Esophagus muscularis mucosa (tissue), 4 donors: ENCODE data around the gene KIR2DL3. TPM values are rescaled to one million over a fixed set of nuclear protein-coding genes. Genes with fewer than 3 reads are reported as not detected.
"Not testable (repeated sequence)": the region's sequence is repeated elsewhere in the genome, so short reads cannot be mapped to it uniquely, and the experiment has no call there.

Source experiments
- DNase-seq: peaks from one replicate; pipeline ENCODE4 v3.0.0-alpha.2; 2017; ENCODE audit errors: extremely low spot score
- H3K27ac ChIP-seq, 4 donors: fragments of 200-600 bp; sonication (generic); replicated peaks in 1 of 4; 1 replicate in 3 of 4; 2 replicates in 1 of 4; pipeline ENCODE4 v1.5.1; 2016 to 2019; ENCODE audit warnings: mild to moderate bottlenecking in 1 of 4
- H3K27me3 ChIP-seq, 4 donors: fragments of 200-600 bp; sonication (generic); one replicate each; pipeline versions ENCODE4 v1.5.1 to v1.6.0; 2016 to 2019
- H3K36me3 ChIP-seq, 4 donors: fragments of 200-600 bp; sonication (generic); one replicate each; pipeline ENCODE4 v1.5.1; 2016 to 2019
- H3K4me1 ChIP-seq, 4 donors: fragments of 200-600 bp; sonication (generic); one replicate each; pipeline ENCODE4 v1.5.1; 2016 to 2019
- H3K4me3 ChIP-seq, 4 donors: fragments of 200-600 bp; sonication (generic); 1 replicate in 2 of 4; 2 replicates in 2 of 4; pipeline ENCODE4 v1.5.1; 2016 to 2019; ENCODE audit warnings: mild to moderate bottlenecking in 4 of 4, moderate library complexity in 1 of 4
- H3K9me3 ChIP-seq, 4 donors: fragments of 200-600 bp; sonication (generic); 1 replicate in 3 of 4; 2 replicates in 1 of 4; pipeline ENCODE4 v1.5.1; 2016 to 2019
- EP300 ChIP-seq: sonication (generic); formaldehyde crosslinking; IDR thresholded peaks from one replicate; pipeline ENCODE4 v1.6.1; 2017; ENCODE audit warnings: antibody characterized with exemption
- POLR2A ChIP-seq: fragments of 450-650 bp; IDR thresholded peaks from one replicate; pipeline ENCODE4 v1.6.1; 2017; ENCODE audit warnings: antibody characterized with exemption, moderate library complexity, mild to moderate bottlenecking, low read depth
- POLR2AphosphoS5 ChIP-seq, 2 donors: sonication (generic); formaldehyde crosslinking; IDR thresholded peaks; one replicate each; pipeline ENCODE4 v1.6.1; 2017; ENCODE audit warnings: antibody characterized with exemption in 2 of 2
- WGBS: methylation state at CpG from one replicate; pipeline ENCODE4 v1.1.5; 2018; 5-methylcytosine and 5-hydroxymethylcytosine counted together
- intact Hi-C: fragments of 100-400 bp; cut with DNase I; formaldehyde crosslinking; loops from one replicate; pipeline ENCODE4 v1.15.1; 2023
- total RNA-seq, 4 donors: library from RNA; depleted of rRNA; stranded (reverse); fragments of >200 nt; gene quantifications; one replicate each; pipeline versions ENCODE4 v1.1.0 to v1.2.1, GENCODE V29; 2016
- TF ChIP-seq, protein P1 (sequence below), 3 experiments: fragments of 200-600 bp in 2 of 3; fragments of 450-650 bp in 1 of 3; sonication (generic) in 2 of 3; IDR thresholded peaks; one replicate each; pipeline ENCODE4 v1.5.1; 2017 to 2019; ENCODE audit warnings: antibody characterized with exemption in 3 of 3, mild to moderate bottlenecking in 2 of 3, moderate library complexity in 1 of 3

Gene KIR2DL3
- total RNA-seq: not detected

- H3K27ac ChIP-seq, H3K4me1 ChIP-seq, H3K4me3 ChIP-seq, DNase-seq, intact Hi-C loops, H3K9me3 ChIP-seq, H3K36me3 ChIP-seq: not testable (repeated sequence)
- 91% methylated on average over 16 of the region's 16 CpGs for whole genome bisulfite sequencing
- peaks cover 0 to 12% (median 0%) of the 10 kb centered on the region in 4 donors for H3K27me3 ChIP-seq
Measured at GRCh38 chr19:54738306-54738705, at the start of gene KIR2DL3. KIR2DL3 (plus strand) TSS chr19:54738513; CDS start chr19:54738546, 33 bp downstream.

DNA sequence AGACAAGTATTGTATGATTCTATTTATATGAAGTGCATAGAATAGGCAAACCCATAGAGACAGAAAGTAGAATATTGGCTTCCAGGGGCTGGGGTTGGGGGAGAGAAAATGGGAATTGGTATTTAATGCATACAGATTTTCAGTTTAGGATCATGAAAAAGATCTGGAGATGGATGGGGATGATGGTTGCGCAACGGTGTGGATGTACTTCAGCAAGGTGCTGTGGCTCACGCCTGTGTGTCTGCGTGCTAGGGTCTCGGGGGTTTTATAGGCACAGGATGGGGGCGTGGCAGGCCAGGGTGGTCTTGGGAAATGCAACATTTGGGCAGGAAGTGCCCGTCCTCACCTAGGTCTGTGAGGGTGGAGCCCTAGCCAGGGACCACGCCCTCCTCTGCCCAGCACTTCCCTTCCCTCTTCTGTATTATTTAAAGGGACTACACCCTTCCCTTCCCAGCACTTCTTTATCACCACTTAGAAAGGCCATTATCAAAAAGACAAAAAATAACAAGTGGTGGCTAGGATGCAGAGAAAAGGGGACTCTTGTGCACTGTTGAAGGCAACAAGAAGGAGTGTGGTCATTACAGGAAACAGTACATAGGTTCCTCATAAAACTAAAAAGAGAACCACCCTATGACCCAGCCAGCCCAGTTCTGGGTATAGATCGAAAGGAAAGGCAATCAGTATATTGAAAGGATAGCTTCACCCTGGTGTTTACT is 46.6 kb upstream of the KIR2DL3 start:
- intact Hi-C loops: no loop called here
- DNase-seq: no peak
- Histone ChIP-seq H3K9me3 (peaks cover 0 to 3% (median 0%) of the 10 kb centered on the region in 4 donors), H3K4me1 (no peaks in the 10 kb centered on the region), H3K36me3 (no peaks in the 10 kb centered on the region), H3K27ac (no peak overlapping the region), H3K4me3 (no peak overlapping the region), H3K27me3 (peaks cover 0 to 49% (median 0%) of the 10 kb centered on the region in 4 donors)
- no peak for TF ChIP-seq POLR2A
- TF ChIP-seq EP300: no peak
- TF ChIP-seq POLR2AphosphoS5 (IDR thresholded peaks at IDR 0.05): no peak
- TF ChIP-seq, protein P1, sequence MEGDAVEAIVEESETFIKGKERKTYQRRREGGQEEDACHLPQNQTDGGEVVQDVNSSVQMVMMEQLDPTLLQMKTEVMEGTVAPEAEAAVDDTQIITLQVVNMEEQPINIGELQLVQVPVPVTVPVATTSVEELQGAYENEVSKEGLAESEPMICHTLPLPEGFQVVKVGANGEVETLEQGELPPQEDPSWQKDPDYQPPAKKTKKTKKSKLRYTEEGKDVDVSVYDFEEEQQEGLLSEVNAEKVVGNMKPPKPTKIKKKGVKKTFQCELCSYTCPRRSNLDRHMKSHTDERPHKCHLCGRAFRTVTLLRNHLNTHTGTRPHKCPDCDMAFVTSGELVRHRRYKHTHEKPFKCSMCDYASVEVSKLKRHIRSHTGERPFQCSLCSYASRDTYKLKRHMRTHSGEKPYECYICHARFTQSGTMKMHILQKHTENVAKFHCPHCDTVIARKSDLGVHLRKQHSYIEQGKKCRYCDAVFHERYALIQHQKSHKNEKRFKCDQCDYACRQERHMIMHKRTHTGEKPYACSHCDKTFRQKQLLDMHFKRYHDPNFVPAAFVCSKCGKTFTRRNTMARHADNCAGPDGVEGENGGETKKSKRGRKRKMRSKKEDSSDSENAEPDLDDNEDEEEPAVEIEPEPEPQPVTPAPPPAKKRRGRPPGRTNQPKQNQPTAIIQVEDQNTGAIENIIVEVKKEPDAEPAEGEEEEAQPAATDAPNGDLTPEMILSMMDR (IDR thresholded peaks at IDR 0.05): no peak
- 64% methylated on average over 9 of the region's 9 CpGs for WGBS

- no peak for TF ChIP-seq POLR2AphosphoS5 (IDR thresholded peaks at IDR 0.05)
- no peak for TF ChIP-seq EP300
- TF ChIP-seq, protein P1 (IDR thresholded peaks at IDR 0.05): no peak
- no peak for TF ChIP-seq POLR2A
- Histone ChIP-seq H3K9me3 (peaks cover 0 to 3% (median 0%) of the 10 kb centered on the region in 4 donors), H3K27ac (no peak overlapping the region), H3K27me3 (peaks cover 0 to 49% (median 0%) of the 10 kb centered on the region in 4 donors), H3K4me3 (no peak overlapping the region), H3K4me1 (no peaks in the 10 kb centered on the region), H3K36me3 (no peaks in the 10 kb centered on the region)
- intact Hi-C loops: no loop called here
- 73% methylated on average over 4 of the region's 4 CpGs for WGBS
- no peak for DNase-seq
Measured at GRCh38 chr19:54692298-54692615, 46.1 kb upstream of the KIR2DL3 start.

GRCh38 chr19:54694648-54695047 is 43.7 kb upstream of the KIR2DL3 start:
- Histone ChIP-seq H3K36me3 (no peaks in the 10 kb centered on the region), H3K27ac (no peak overlapping the region)
- 83% methylated on average over 5 of the region's 5 CpGs for WGBS

GRCh38 chr19:54696117-54696548 is 42.2 kb upstream of the KIR2DL3 start:
- intact Hi-C loops: no loop called here
- TF ChIP-seq, protein P1 (IDR thresholded peaks at IDR 0.05): no peak
- no peak for TF ChIP-seq EP300
- no peak for TF ChIP-seq POLR2A
- TF ChIP-seq POLR2AphosphoS5 (IDR thresholded peaks at IDR 0.05): no peak
- no peak overlapping the region for H3K27ac ChIP-seq
- 54% methylated on average over 8 of the region's 8 CpGs for WGBS
- H3K36me3 ChIP-seq: no peaks in the 10 kb centered on the region
- H3K9me3 ChIP-seq: peaks cover 0 to 3% (median 0%) of the 10 kb centered on the region in 4 donors
- H3K4me3 ChIP-seq: no peak overlapping the region
- peaks cover 0 to 45% (median 0%) of the 10 kb centered on the region in 4 donors for H3K27me3 ChIP-seq
- no peak for DNase-seq
- no peaks in the 10 kb centered on the region for H3K4me1 ChIP-seq

More at GRCh38 chr19:54694648-54695047, 43.7 kb upstream of the KIR2DL3 start:
- Histone ChIP-seq H3K27me3 (peaks cover 0 to 59% (median 0%) of the 10 kb centered on the region in 4 donors), H3K4me1 (no peaks in the 10 kb centered on the region), H3K4me3 (no peak overlapping the region), H3K9me3 (peaks cover 0 to 3% (median 0%) of the 10 kb centered on the region in 4 donors)
- intact Hi-C loops: no loop called here
- TF ChIP-seq EP300: no peak
- TF ChIP-seq POLR2AphosphoS5 (IDR thresholded peaks at IDR 0.05): no peak
- TF ChIP-seq, protein P1 (IDR thresholded peaks at IDR 0.05): no peak
- TF ChIP-seq POLR2A: no peak
- no peak for DNase-seq
